SK-N-SH (cell line): ENCODE data around the gene SRD5A3. TPM values are rescaled to one million over a fixed set of nuclear protein-coding genes. Genes with fewer than 3 reads are reported as not detected.

Experiments
- CTCF ChIA-PET: fragments of 300-600, 350-600 bp; formaldehyde crosslinking; extraction: SDS; loops from one replicate; lab custom pipeline; 2021; lab: Yijun Ruan, JAX
- POLR2A ChIA-PET: fragments of 350-600 bp; sonication (Branson Sonifier 250); formaldehyde crosslinking; extraction: SDS; loops from one replicate; lab custom pipeline; 2020; ENCODE audit warnings: antibody characterized with exemption, inconsistent platforms; lab: Yijun Ruan, JAX
- DNase-seq: peaks from one replicate; pipeline ENCODE4 v3.0.0; 2012
- H2AFZ ChIP-seq: fragments of 200-600 bp; sonication (generic); 2 replicates; pipeline ENCODE4 v1.8.1; 2016; ENCODE audit warnings: antibody characterized with exemption, mild to moderate bottlenecking, low read depth
- H3F3A ChIP-seq: fragments of 200-600 bp; sonication (generic); replicated peaks from 2 replicates; pipeline ENCODE3; 2016; ENCODE audit warnings: antibody characterized with exemption, mild to moderate bottlenecking; ENCODE audit not compliant: insufficient read depth
- H3K27ac ChIP-seq, 2 experiments: fragments of 200-500 bp in 1 of 2; fragments of 200-600 bp in 1 of 2; sonication (Bioruptor generic) in 1 of 2; sonication (generic), shearing (Covaris generic) in 1 of 2; 2 replicates each; pipeline versions ENCODE4 v1.5.1 to v1.6.1; 2014 to 2016; ENCODE audit warnings: low read depth in 2 of 2, inconsistent platforms in 1 of 2, low read length in 1 of 2, mild to moderate bottlenecking in 1 of 2, mixed read lengths in 1 of 2
- H3K27me3 ChIP-seq: fragments of 200-600 bp; sonication (generic), shearing (Covaris generic); 2 replicates; pipeline ENCODE4 v1.6.1; 2016; ENCODE audit warnings: mixed run types; ENCODE audit not compliant: insufficient read depth
- H3K36me3 ChIP-seq, 2 experiments: fragments of 200-500 bp in 1 of 2; fragments of 200-600 bp in 1 of 2; sonication (Bioruptor generic) in 1 of 2; sonication (generic) in 1 of 2; replicated peaks in 1 of 2; 2 replicates each; pipeline versions ENCODE3 to v1.5.1; 2014 to 2016; ENCODE audit warnings: low read length in 1 of 2, mild to moderate bottlenecking in 1 of 2; ENCODE audit not compliant: insufficient read depth in 2 of 2, control insufficient read depth in 1 of 2
- H3K4me1 ChIP-seq, 2 experiments: fragments of 200-500 bp in 1 of 2; fragments of 200-600 bp in 1 of 2; sonication (Bioruptor generic) in 1 of 2; sonication (generic), shearing (Covaris generic) in 1 of 2; 2 replicates each; pipeline versions ENCODE4 v1.5.1 to v1.6.1; 2014 to 2016; ENCODE audit warnings: low read depth in 1 of 2, low read length in 1 of 2, mixed run types in 1 of 2; ENCODE audit not compliant: insufficient read depth in 2 of 2, control insufficient read depth in 1 of 2
- H3K4me2 ChIP-seq: fragments of 200-600 bp; sonication (generic), shearing (Covaris generic); 2 replicates; pipeline ENCODE4 v1.6.1; 2017; ENCODE audit warnings: mixed run types
- H3K4me3 ChIP-seq, 2 experiments: fragments of 200-500 bp in 1 of 2; fragments of 200-600 bp in 1 of 2; sonication (Bioruptor generic) in 1 of 2; sonication (generic), shearing (Covaris generic) in 1 of 2; 2 replicates each; pipeline versions ENCODE4 v1.5.1 to v1.8.1; 2014 to 2016; ENCODE audit warnings: low read depth in 2 of 2, inconsistent platforms in 1 of 2, low read length in 1 of 2, mild to moderate bottlenecking in 1 of 2, mixed read lengths in 1 of 2, moderate library complexity in 1 of 2
- H3K79me2 ChIP-seq: fragments of 200-600 bp; sonication (generic); 2 replicates; pipeline ENCODE4 v1.8.1; 2017; ENCODE audit warnings: mild to moderate bottlenecking; ENCODE audit not compliant: insufficient read depth
- H3K9ac ChIP-seq: fragments of 200-600 bp; sonication (generic); 2 replicates; pipeline ENCODE4 v1.6.1; 2017; ENCODE audit warnings: mixed run types
- H3K9me2 ChIP-seq: fragments of 200-600 bp; sonication (generic); 2 replicates; pipeline ENCODE4 v1.6.1; 2017; ENCODE audit warnings: mixed run types
- H3K9me3 ChIP-seq: fragments of 200-600 bp; sonication (generic); 2 replicates; pipeline ENCODE4 v1.6.1; 2017; ENCODE audit warnings: mixed run types, mild to moderate bottlenecking, moderate library complexity
- H4K20me1 ChIP-seq: fragments of 200-600 bp; sonication (generic); 2 replicates; pipeline ENCODE4 v1.6.1; 2017; ENCODE audit warnings: mild to moderate bottlenecking, mixed run types; ENCODE audit not compliant: insufficient read depth
- ELF1 ChIP-seq: IDR thresholded peaks from 2 replicates; pipeline ENCODE4 v1.4.0; 2012
- FOSL2 ChIP-seq: IDR thresholded peaks from 2 replicates; pipeline ENCODE4 v1.4.0; 2012; ENCODE audit warnings: low read depth, mild to moderate bottlenecking, moderate library complexity, borderline replicate concordance
- NFIC ChIP-seq: IDR thresholded peaks from 2 replicates; pipeline ENCODE4 v1.4.0; 2012; ENCODE audit warnings: borderline replicate concordance
- PBX3 ChIP-seq: IDR thresholded peaks from 2 replicates; pipeline ENCODE4; 2012
- RCOR1 ChIP-seq: fragments of 150-350 bp; IDR thresholded peaks from 2 replicates; pipeline ENCODE4 v1.6.1; 2017; ENCODE audit warnings: antibody characterized with exemption, low read length
- REST ChIP-seq: IDR thresholded peaks from 2 replicates; pipeline ENCODE4 v1.6.1; 2012; ENCODE audit warnings: mild to moderate bottlenecking, low read depth, low read length, moderate library complexity
- SIN3A ChIP-seq: IDR thresholded peaks from 2 replicates; pipeline ENCODE4 v1.6.1; 2012; ENCODE audit warnings: low read depth, mild to moderate bottlenecking, low read length, moderate library complexity, borderline replicate concordance
- TAF1 ChIP-seq: IDR thresholded peaks from 2 replicates; pipeline ENCODE4 v1.6.1; 2012; ENCODE audit warnings: low read depth, mild to moderate bottlenecking, low read length, moderate library complexity, borderline replicate concordance
- TEAD4 ChIP-seq: IDR thresholded peaks from 2 replicates; pipeline ENCODE4 v1.4.0; 2012; ENCODE audit warnings: mild to moderate bottlenecking, borderline replicate concordance; ENCODE audit not compliant: insufficient read depth
- USF2 ChIP-seq: fragments of 150-350 bp; IDR thresholded peaks from 2 replicates; pipeline ENCODE4 v1.6.1; 2017; ENCODE audit warnings: antibody characterized with exemption, low read length, low read depth, borderline replicate concordance
- YY1 ChIP-seq: IDR thresholded peaks from 2 replicates; pipeline ENCODE4 v1.4.0; 2012; ENCODE audit warnings: low read depth, mild to moderate bottlenecking
- WGBS: methylation state at CpG from one replicate; pipeline ENCODE4 v1.1.6; 2017; ENCODE audit warnings: low lambda C conversion rate; 5-methylcytosine and 5-hydroxymethylcytosine counted together
- polyA plus RNA-seq, 3 experiments: library from polyadenylated mRNA; depleted of rRNA; stranded (reverse); fragments of >200 nt; gene quantifications; 2 replicates each; pipeline ENCODE4 v1.2.3, GENCODE V29; 2012

SRD5A3 gene
- polyA plus RNA-seq, 1 of the 3 experiments (the other 2 are of a cell fraction) = 5.1 TPM

- TF ChIP-seq PBX3 (no peak), NFIC (no peak), TAF1 (no peak), RCOR1 (no peak), USF2 (no peak), TEAD4 (no peak)
Measured at GRCh38 chr4:55373461-55373860, 27.4 kb downstream of the SRD5A3 start (continued).

GRCh38 chr4:55376698-55377097 is 30.7 kb downstream of the SRD5A3 start:
- no peak for TF ChIP-seq ELF1
- no peak for TF ChIP-seq SIN3A
- TF ChIP-seq YY1 = no peak
- TF ChIP-seq FOSL2 = no peak
- no peak for TF ChIP-seq REST
- TF ChIP-seq TAF1 = no peak
- TF ChIP-seq NFIC = no peak
- H3K4me1 ChIP-seq = no peaks in the 10 kb centered on the region
- no peaks in the 10 kb centered on the region for H3F3A ChIP-seq
- CTCF ChIA-PET = interaction anchor here (0.9 to 1.1 kb wide), 3 partner anchors 17 to 405 kb away, joined by 3 to 4 read pairs (median 3); partner anchors contain the start of gene SRD5A3
- no peak overlapping the region for H3K4me3 ChIP-seq
- DNase-seq = no peak
- no peak overlapping the region for H3K27ac ChIP-seq
- H3K9ac ChIP-seq = no peak overlapping the region
- H3K9me3 ChIP-seq = no peaks in the 10 kb centered on the region
- WGBS = 62% methylated on average over 2 of the region's 2 CpGs
- no peaks in the 10 kb centered on the region for H3K27me3 ChIP-seq
- POLR2A ChIA-PET = interaction anchor here (0.6 kb wide), 1 partner anchor 1943 kb away, joined by 5 read pairs; no protein-coding TSS in a partner anchor
- H2AFZ ChIP-seq = no peak overlapping the region
- no peaks in the 10 kb centered on the region for H3K9me2 ChIP-seq
- no peaks in the 10 kb centered on the region for H3K36me3 ChIP-seq
- H3K4me2 ChIP-seq = no peak overlapping the region
- no peaks in the 10 kb centered on the region for H4K20me1 ChIP-seq
- no peaks in the 10 kb centered on the region for H3K79me2 ChIP-seq
